ENCODE measurements around the gene TINAGL1. TPM values are rescaled to one million over a fixed set of nuclear protein-coding genes. Genes with fewer than 3 reads are reported as not detected.

The TINAGL1 gene
- total and polyA plus RNA-seq, 9 donors: 19.3 to 31.8 (median 25.0) TPM

DNA sequence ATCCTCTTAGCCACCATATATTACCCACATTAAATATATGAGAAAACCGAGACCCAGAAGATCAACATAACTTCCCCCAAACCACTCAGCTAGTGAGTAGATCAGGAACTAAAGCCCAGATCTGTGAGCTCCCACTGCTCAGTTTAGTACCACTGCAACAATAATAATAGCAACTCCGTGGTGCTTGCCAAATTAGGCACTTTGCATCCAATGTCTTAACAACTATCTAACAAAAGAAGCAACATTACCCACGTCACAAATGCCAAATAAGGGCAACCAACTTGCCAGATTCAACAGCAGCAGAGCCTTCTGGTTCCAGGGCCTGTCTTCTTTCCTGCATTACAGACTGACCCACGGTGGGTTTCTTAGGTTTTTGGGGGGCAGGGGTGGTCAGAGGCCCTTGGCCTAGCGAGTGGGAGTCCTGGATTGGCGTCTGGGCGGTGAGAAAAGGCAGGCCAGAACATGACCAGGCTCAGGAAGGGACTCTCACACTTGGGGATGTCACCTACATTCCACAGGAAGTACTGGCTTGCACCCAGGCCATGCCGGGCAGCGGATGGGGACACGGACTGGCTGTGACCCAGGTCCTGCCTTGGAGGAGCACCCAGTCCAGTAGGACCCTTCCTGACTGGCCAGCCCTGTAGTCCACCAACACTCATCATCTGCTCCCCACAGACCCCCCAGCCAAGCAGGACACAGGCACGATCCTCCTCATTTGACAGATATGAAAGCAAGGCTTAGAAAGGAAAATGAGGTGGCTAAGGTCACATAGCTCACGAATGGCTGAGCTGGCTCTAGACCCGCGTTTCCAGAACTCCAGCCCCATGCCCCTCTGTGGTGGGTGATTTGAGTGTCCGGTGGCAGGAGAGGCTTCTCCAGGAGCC lies 45.8 kb downstream of the TINAGL1 start:
- WGBS (ENCODE audit: insufficient coverage): 75% methylated on average over 11 of the region's 15 CpGs
- H3K9me3 ChIP-seq (replicated peaks; ENCODE audit: control insufficient read depth, low read depth, low read length): no peaks in the 10 kb centered on the region
- no peak overlapping the region for H3K27ac ChIP-seq (ENCODE audit: low read length)
- DNase-seq: no peak
- peaks cover 25% of the 10 kb centered on the region for H3K36me3 ChIP-seq (ENCODE audit: control insufficient read depth, insufficient read depth, low read length)
- H3K4me1 ChIP-seq (ENCODE audit: control insufficient read depth, insufficient read depth, low read length): peaks cover 19% of the 10 kb centered on the region
- no peak overlapping the region for H3K4me3 ChIP-seq (ENCODE audit: low read length)
- H3K27me3 ChIP-seq (ENCODE audit: control insufficient read depth, insufficient read depth, low read length): peaks cover 22% of the 10 kb centered on the region

DNA sequence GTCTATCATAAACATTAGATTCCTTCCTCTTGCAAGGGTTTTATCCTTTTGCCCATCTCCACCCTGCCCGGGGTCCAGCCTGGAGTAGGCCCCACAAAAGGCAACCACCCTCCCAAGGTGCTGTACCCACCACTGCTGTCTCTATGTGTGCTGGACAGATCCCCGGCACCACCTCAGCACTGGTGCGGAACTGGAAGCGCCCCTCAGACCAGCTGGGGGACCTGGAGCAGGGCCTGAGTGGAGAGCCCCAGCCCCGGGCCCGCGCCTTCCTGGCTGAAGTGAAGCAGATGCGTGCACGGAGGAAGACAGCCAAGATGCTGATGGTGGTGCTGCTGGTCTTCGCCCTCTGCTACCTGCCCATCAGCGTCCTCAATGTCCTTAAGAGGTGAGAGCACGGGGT lies 47.0 kb downstream of the TINAGL1 start:
- Histone ChIP-seq H3K4me3 (ENCODE audit: low read length) (no peak overlapping the region), H3K9me3 (replicated peaks; ENCODE audit: control insufficient read depth, low read depth, low read length) (no peaks in the 10 kb centered on the region), H3K4me1 (ENCODE audit: control insufficient read depth, insufficient read depth, low read length) (peaks cover 22% of the 10 kb centered on the region), H3K27me3 (ENCODE audit: control insufficient read depth, insufficient read depth, low read length) (peaks cover 10% of the 10 kb centered on the region), H3K27ac (ENCODE audit: low read length) (no peak overlapping the region), H3K36me3 (ENCODE audit: control insufficient read depth, insufficient read depth, low read length) (peaks cover 35% of the 10 kb centered on the region)
- no peak for DNase-seq
- WGBS (ENCODE audit: insufficient coverage): 94% methylated on average over 6 of the region's 12 CpGs

DNA sequence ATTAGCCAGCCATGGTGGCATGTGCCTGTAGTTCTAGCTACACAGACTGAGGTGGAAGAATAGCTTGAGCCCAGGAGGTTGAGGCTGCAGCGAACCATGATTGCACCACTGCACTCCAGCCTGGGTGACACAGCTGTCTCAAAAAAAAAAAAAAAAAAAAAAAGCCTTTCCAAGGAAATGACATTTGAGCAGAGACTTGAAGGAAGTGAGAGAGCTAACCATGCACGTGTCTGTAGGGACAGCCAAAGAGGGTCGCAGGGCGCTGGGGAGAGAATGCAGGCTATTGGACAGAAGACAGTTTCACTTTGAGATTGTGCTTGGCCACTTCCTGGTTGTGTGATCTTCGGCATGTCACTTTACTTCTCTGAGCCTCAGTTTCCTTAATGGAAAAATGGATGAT lies 48.0 kb downstream of the TINAGL1 start:
- DNase-seq: no peak
- peaks cover 44% of the 10 kb centered on the region for H3K36me3 ChIP-seq (ENCODE audit: control insufficient read depth, insufficient read depth, low read length)
- peaks cover 26% of the 10 kb centered on the region for H3K4me1 ChIP-seq (ENCODE audit: control insufficient read depth, insufficient read depth, low read length)
- no peaks in the 10 kb centered on the region for H3K9me3 ChIP-seq (replicated peaks; ENCODE audit: control insufficient read depth, low read depth, low read length)
- no peak overlapping the region for H3K27ac ChIP-seq (ENCODE audit: low read length)
- H3K4me3 ChIP-seq (ENCODE audit: low read length): no peak overlapping the region
- H3K27me3 ChIP-seq (ENCODE audit: control insufficient read depth, insufficient read depth, low read length): peaks cover 3% of the 10 kb centered on the region
- WGBS (ENCODE audit: insufficient coverage): 66% methylated on average over 4 of the region's 5 CpGs

DNA sequence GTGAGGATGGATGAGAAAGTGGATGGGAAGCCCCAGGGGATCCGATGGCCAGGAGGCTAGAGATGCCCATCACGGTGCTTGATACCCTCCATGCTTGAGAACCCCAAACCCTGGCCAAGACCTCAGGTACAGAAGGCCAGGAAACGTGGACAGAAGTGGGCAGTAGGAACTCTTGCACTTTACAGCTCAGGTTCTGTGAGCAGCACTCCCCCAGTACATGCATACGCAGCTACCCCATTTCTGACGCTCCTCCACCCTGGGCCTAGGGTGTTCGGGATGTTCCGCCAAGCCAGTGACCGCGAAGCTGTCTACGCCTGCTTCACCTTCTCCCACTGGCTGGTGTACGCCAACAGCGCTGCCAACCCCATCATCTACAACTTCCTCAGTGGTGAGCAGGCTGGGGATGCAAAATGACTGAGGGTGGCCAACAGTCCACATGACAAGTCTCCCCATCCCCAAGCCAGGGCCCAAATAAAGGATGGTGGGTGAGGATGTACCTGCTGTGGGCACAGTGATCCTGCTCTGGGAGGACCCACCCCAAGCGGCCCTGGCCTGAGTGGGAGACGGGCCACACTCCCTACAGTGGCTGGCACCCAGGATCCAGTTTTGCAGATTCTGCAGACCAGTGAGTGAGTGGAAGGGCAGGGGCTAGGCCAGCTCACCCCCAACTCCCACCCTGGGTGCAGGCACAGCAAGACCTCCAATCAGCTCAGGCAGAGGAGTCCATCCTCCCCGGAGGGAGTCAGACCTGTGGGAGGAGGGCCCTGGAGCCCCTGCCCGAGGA lies 48.6 kb downstream of the TINAGL1 start:
- Histone ChIP-seq H3K27ac (ENCODE audit: low read length) (no peak overlapping the region), H3K4me1 (ENCODE audit: control insufficient read depth, insufficient read depth, low read length) (peaks cover 26% of the 10 kb centered on the region), H3K27me3 (ENCODE audit: control insufficient read depth, insufficient read depth, low read length) (no peaks in the 10 kb centered on the region), H3K9me3 (replicated peaks; ENCODE audit: control insufficient read depth, low read depth, low read length) (no peaks in the 10 kb centered on the region), H3K4me3 (ENCODE audit: low read length) (no peak overlapping the region), H3K36me3 (ENCODE audit: control insufficient read depth, insufficient read depth, low read length) (peaks cover 48% of the 10 kb centered on the region)
- no peak for DNase-seq
- 88% methylated on average over 10 of the region's 16 CpGs for WGBS (ENCODE audit: insufficient coverage)

DNA sequence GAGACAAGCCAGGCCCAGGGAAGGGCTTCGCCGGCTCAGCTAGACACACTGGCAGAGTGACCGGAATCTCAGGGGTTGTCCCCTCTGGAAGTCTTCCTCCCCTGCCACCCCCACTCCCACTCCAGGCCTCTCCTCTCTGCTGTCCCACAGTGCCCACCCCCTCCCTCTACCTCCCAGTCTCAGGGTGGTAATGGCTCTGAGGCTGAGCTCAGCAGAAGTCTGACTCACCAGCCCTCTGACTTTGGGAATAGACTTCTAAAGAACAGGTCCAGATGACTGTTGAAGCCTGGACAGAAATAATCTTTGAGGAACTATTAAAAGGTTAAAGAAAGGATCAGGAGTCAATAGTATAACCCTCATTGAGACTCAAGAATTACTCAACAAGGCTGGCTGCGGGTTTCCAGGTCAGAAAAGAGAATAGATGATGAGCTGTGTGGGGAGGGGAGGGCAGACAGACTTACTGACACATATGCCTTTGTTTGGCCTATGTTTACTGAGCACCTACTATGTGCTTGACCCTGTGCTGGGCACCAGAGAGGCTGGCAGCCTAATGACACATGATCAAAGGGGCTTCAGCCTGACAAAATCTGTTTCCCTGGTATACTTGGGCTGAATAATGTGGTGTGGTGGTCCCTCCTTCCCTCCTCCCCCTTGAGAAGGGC lies 49.4 kb downstream of the TINAGL1 start:
- DNase-seq: no peak
- Histone ChIP-seq H3K4me3 (ENCODE audit: low read length) (no peak overlapping the region), H3K27me3 (ENCODE audit: control insufficient read depth, insufficient read depth, low read length) (no peaks in the 10 kb centered on the region), H3K27ac (ENCODE audit: low read length) (no peak overlapping the region), H3K9me3 (replicated peaks; ENCODE audit: control insufficient read depth, low read depth, low read length) (no peaks in the 10 kb centered on the region), H3K36me3 (ENCODE audit: control insufficient read depth, insufficient read depth, low read length) (peaks cover 56% of the 10 kb centered on the region), H3K4me1 (ENCODE audit: control insufficient read depth, insufficient read depth, low read length) (peaks cover 26% of the 10 kb centered on the region)
- WGBS (ENCODE audit: insufficient coverage): 84% methylated on average over 3 of the region's 4 CpGs

DNA sequence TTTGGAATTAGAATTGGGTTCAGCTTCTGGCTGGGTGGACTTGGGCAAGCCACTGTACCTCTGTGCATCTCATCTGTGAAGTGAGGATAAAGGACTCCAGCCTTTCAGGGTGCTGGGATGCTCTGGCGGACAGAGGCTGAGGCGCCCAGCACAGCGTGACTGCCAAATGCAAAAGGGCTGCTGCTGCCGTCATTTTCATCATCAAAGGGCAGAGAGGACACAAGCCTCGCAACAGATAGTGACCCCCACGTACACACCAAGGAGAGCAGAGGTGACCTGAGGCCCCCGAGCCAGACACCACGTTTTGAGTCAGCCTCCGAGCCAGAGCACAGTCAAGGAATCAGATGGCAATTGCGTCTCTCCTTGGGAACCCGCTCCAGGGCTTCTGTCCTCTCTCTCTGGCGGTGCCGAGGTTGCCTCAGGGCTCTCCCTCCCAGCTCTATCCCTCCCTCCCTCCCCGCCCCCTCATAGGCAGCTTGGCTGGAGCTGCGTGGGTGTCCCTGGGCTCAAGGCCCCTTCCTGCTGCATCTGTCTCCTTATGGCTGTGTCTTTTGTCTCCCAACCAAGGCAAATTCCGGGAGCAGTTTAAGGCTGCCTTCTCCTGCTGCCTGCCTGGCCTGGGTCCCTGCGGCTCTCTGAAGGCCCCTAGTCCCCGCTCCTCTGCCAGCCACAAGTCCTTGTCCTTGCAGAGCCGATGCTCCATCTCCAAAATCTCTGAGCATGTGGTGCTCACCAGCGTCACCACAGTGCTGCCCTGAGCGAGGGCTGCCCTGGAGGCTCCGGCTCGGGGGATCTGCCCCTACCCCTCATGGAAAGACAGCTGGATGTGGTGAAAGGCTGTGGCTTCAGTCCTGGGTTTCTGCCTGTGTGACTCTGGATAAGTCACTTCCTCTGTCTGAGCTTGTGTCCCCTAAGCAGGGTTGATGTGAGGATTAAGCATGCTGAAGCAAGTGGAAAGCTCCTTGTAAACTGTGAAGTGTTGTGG lies 50.2 kb downstream of the TINAGL1 start:
- Histone ChIP-seq H3K27ac (ENCODE audit: low read length) (peak overlapping the region; percentile 65), H3K36me3 (ENCODE audit: control insufficient read depth, insufficient read depth, low read length) (peaks cover 64% of the 10 kb centered on the region), H3K9me3 (replicated peaks; ENCODE audit: control insufficient read depth, low read depth, low read length) (no peaks in the 10 kb centered on the region), H3K27me3 (ENCODE audit: control insufficient read depth, insufficient read depth, low read length) (no peaks in the 10 kb centered on the region), H3K4me3 (ENCODE audit: low read length) (no peak overlapping the region), H3K4me1 (ENCODE audit: control insufficient read depth, insufficient read depth, low read length) (peaks cover 26% of the 10 kb centered on the region)
- DNase-seq: peak; percentile 36
- WGBS (ENCODE audit: insufficient coverage): 41% methylated on average over 20 of the region's 23 CpGs

DNA sequence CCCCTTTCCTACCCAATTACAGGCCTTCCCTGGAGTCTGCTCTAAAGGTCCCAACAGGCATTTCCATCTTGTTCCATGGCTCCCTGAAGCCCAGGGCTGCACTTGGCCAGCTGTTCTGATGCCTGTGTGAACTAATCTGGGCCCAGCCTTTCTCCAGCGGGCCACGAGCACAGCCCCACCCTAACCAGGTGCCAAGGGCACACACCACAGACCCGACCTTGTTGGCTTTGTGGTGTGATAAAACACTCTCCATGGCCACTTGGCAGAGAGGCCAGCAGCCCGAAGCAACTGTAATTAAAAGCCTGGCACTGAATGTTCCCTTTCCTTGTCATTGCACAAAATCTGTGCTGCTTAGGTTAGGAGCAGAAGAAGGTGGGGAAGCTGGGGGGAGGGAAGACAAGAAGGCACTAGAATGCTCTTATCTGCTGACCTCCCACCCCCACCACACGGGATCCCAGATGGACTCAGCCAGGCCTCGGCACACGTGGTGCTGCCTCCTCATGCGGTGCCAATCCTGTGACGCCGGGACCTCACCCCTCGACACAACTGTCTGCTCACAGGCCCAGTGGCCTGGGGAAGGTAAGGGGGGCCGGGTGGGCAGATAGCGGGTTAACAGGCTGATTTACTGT lies 51.1 kb downstream of the TINAGL1 start:
- no peaks in the 10 kb centered on the region for H3K27me3 ChIP-seq (ENCODE audit: control insufficient read depth, insufficient read depth, low read length)
- no peak for DNase-seq
- H3K36me3 ChIP-seq (ENCODE audit: control insufficient read depth, insufficient read depth, low read length): peaks cover 73% of the 10 kb centered on the region
- H3K4me3 ChIP-seq (ENCODE audit: low read length): no peak overlapping the region
- 87% methylated on average over 6 of the region's 13 CpGs for WGBS (ENCODE audit: insufficient coverage)
- peak overlapping the region; percentile 65 for H3K27ac ChIP-seq (ENCODE audit: low read length)
- H3K4me1 ChIP-seq (ENCODE audit: control insufficient read depth, insufficient read depth, low read length): peaks cover 29% of the 10 kb centered on the region
- H3K9me3 ChIP-seq (replicated peaks; ENCODE audit: control insufficient read depth, low read depth, low read length): no peaks in the 10 kb centered on the region

DNA sequence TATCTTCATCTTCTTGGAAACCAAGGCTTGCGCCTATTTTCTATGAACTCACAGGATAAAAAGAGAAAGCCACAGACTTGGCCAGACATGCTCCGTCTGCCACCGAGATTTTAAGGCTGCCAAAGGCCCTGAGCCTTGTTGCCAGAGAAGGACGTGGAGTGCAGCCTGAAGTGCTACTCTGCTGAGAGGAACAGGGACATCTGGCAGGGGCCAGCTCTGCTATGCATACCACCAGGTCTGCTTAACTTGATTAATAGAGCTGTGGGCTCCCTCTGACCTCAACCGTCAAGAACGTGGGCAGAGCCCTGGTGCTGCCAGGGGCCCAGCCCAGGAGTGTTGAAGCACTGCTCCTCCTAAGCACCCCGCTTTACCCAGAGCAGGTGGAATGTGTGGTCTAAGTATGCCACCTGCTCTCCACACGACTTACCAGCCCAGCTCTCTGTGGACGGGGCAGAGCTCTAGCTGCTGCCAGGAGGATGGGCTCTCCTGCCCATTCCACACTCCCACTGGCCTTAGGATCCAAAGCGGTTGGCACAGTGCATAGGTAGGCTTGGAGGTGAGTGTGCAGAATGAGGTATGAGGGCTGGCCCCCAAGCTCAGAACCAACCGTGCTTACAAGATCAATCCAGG lies 51.7 kb downstream of the TINAGL1 start:
- H3K36me3 ChIP-seq (ENCODE audit: control insufficient read depth, insufficient read depth, low read length): peaks cover 79% of the 10 kb centered on the region

More for the DNA sequence above, 51.7 kb downstream of the TINAGL1 start:
- H3K9me3 ChIP-seq (replicated peaks; ENCODE audit: control insufficient read depth, low read depth, low read length): no peaks in the 10 kb centered on the region
- 69% methylated on average over 4 of the region's 11 CpGs for WGBS (ENCODE audit: insufficient coverage)
- peak overlapping the region; percentile 65 for H3K27ac ChIP-seq (ENCODE audit: low read length)
- H3K4me1 ChIP-seq (ENCODE audit: control insufficient read depth, insufficient read depth, low read length): peaks cover 29% of the 10 kb centered on the region
- no peaks in the 10 kb centered on the region for H3K27me3 ChIP-seq (ENCODE audit: control insufficient read depth, insufficient read depth, low read length)
- H3K4me3 ChIP-seq (ENCODE audit: low read length): no peak overlapping the region
- peak; percentile 67 for DNase-seq
